ENCODE measurements around the gene NDST1.

NDST1 gene

GRCh38 chr5:150588596-150588890, 80.6 kb downstream of the NDST1 start:
- no peak for DNase-seq (ENCODE audit: low read depth)

- no peak for DNase-seq (ENCODE audit: low read depth)
Observed at GRCh38 chr5:150589862-150590601, 82.1 kb downstream of the NDST1 start.

GRCh38 chr5:150590979-150591695, 83.2 kb downstream of the NDST1 start:
- no peak for DNase-seq (ENCODE audit: low read depth)

- no peak for DNase-seq (ENCODE audit: low read depth)
Observed at GRCh38 chr5:150593593-150593992, 85.7 kb downstream of the NDST1 start.

GRCh38 chr5:150593996-150594395, 86.1 kb downstream of the NDST1 start:
- DNase-seq (ENCODE audit: low read depth) = no peak

GRCh38 chr5:150595466-150596031, 87.6 kb downstream of the NDST1 start:
- no peak for DNase-seq (ENCODE audit: low read depth)

GRCh38 chr5:150596313-150596712, 88.4 kb downstream of the NDST1 start:
- no peak for DNase-seq (ENCODE audit: low read depth)

- DNase-seq (ENCODE audit: low read depth) = no peak
Observed at GRCh38 chr5:150596826-150597225, 88.9 kb downstream of the NDST1 start.

- DNase-seq (ENCODE audit: low read depth) = no peak
Observed at GRCh38 chr5:150598006-150598405, 90.1 kb downstream of the NDST1 start.

- no peak for DNase-seq (ENCODE audit: low read depth)
Observed at GRCh38 chr5:150598821-150599273, 90.9 kb downstream of the NDST1 start.

- no peak for DNase-seq (ENCODE audit: low read depth)
Observed at GRCh38 chr5:150599281-150599680, 91.3 kb downstream of the NDST1 start.

GRCh38 chr5:150599917-150600511, 92.1 kb downstream of the NDST1 start:
- no peak for DNase-seq (ENCODE audit: low read depth)

- DNase-seq (ENCODE audit: low read depth) = no peak
Observed at GRCh38 chr5:150600616-150601490, 92.9 kb downstream of the NDST1 start.

- DNase-seq (ENCODE audit: low read depth) = no peak
Observed at GRCh38 chr5:150601491-150602345, 93.8 kb downstream of the NDST1 start.

GRCh38 chr5:150603052-150603451, 95.1 kb downstream of the NDST1 start:
- DNase-seq (ENCODE audit: low read depth) = no peak

- DNase-seq (ENCODE audit: low read depth) = no peak
Observed at GRCh38 chr5:150603491-150603890, 95.6 kb downstream of the NDST1 start.

GRCh38 chr5:150604010-150604409, 96.1 kb downstream of the NDST1 start:
- no peak for DNase-seq (ENCODE audit: low read depth)

- DNase-seq (ENCODE audit: low read depth) = no peak
Observed at GRCh38 chr5:150604894-150605440, 97.0 kb downstream of the NDST1 start.

GRCh38 chr5:150605546-150605945, 97.6 kb downstream of the NDST1 start:
- no peak for DNase-seq (ENCODE audit: low read depth)

GRCh38 chr5:150606476-150606875, 98.5 kb downstream of the NDST1 start:
- no peak for DNase-seq (ENCODE audit: low read depth)

GRCh38 chr5:150607105-150607504, 99.2 kb downstream of the NDST1 start:
- no peak for DNase-seq (ENCODE audit: low read depth)

All from non-pigmented ciliary epithelial cell (primary cell).